Tibial artery (tissue), 4 donors: ENCODE measurements around the gene ZC3H4.

ENCODE experiments used
- DNase-seq, 2 donors: peaks; one replicate each; pipeline ENCODE4 v3.0.0-alpha.2; 2019
- H3K27ac ChIP-seq, 2 donors: fragments of 200-600 bp; sonication (generic) in 1 of 2; 1 replicate in 1 of 2; 2 replicates in 1 of 2; pipeline ENCODE4 v1.5.1; 2018 to 2019; ENCODE audit warnings: mild to moderate bottlenecking in 1 of 2
- H3K27me3 ChIP-seq, 2 donors: fragments of 200-600 bp; sonication (generic) in 1 of 2; one replicate each; pipeline versions ENCODE4 v1.5.1 to v1.6.0; 2016 to 2019
- H3K36me3 ChIP-seq, 3 donors: fragments of 200-600 bp; sonication (generic) in 2 of 3; one replicate each; pipeline ENCODE4 v1.5.1; 2016 to 2019; ENCODE audit warnings: mild to moderate bottlenecking in 2 of 3
- H3K4me1 ChIP-seq, 4 donors: fragments of 200-600 bp; sonication (generic) in 2 of 4; 1 replicate in 3 of 4; 2 replicates in 1 of 4; pipeline ENCODE4 v1.5.1; 2016 to 2019
- H3K4me3 ChIP-seq, 2 donors: fragments of 200-600 bp; sonication (generic) in 1 of 2; 1 replicate in 1 of 2; 2 replicates in 1 of 2; pipeline ENCODE4 v1.5.1; 2018 to 2019; ENCODE audit warnings: mild to moderate bottlenecking in 2 of 2
- H3K9me3 ChIP-seq, 3 donors: fragments of 200-600 bp; sonication (generic) in 1 of 3; one replicate each; pipeline ENCODE4 v1.5.1; 2016 to 2019
- intact Hi-C: fragments of 100-400 bp; cut with DNase I; formaldehyde crosslinking; loops from one replicate; pipeline ENCODE4 v1.15.0; 2023; ENCODE audit warnings: low total_unique reads
- TF ChIP-seq, protein P1 (sequence below), 2 experiments: fragments of 200-600 bp in 1 of 2; fragments of 450-650 bp in 1 of 2; IDR thresholded peaks; one replicate each; pipeline ENCODE4 v1.5.1; 2017 to 2019; ENCODE audit warnings: antibody characterized with exemption in 2 of 2, mild to moderate bottlenecking in 1 of 2, moderate library complexity in 1 of 2

Gene ZC3H4

DNA sequence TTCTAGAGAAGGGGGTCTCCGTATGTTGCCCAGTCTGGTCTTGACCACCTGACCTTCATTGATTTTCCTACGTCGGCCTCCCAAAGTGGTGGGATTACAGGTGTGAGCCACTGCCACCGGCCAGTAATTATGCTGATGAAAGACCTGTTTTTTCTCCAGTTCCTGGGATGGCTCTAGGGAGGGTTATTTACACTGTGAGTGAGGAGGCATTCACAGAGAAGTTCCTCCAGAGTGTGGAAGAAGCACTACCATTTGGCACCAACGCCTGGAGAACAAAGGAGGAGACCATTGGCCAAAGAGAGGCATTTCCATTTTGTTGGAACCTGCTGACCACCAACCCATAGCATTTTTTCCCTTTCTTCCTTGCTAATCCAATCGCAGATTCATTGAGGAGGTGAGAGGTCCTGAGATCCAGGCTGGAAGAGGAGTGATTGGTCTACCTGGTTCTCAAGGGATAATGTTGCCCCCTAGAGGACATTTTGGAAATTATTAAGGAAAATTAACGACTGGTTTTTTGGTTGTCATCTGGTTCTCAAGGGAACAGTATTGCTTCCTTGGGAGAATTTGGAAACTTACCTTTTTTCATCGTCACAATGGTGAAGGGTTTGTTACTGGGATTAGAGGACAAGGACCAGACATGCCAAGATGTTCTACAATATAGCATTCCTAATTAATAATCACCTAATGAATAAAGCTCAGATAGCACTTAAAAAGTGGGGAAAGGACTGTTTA, 11.5 kb upstream of the ZC3H4 start:
- TF ChIP-seq, protein P1, sequence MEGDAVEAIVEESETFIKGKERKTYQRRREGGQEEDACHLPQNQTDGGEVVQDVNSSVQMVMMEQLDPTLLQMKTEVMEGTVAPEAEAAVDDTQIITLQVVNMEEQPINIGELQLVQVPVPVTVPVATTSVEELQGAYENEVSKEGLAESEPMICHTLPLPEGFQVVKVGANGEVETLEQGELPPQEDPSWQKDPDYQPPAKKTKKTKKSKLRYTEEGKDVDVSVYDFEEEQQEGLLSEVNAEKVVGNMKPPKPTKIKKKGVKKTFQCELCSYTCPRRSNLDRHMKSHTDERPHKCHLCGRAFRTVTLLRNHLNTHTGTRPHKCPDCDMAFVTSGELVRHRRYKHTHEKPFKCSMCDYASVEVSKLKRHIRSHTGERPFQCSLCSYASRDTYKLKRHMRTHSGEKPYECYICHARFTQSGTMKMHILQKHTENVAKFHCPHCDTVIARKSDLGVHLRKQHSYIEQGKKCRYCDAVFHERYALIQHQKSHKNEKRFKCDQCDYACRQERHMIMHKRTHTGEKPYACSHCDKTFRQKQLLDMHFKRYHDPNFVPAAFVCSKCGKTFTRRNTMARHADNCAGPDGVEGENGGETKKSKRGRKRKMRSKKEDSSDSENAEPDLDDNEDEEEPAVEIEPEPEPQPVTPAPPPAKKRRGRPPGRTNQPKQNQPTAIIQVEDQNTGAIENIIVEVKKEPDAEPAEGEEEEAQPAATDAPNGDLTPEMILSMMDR (IDR thresholded peaks at IDR 0.05) = peak; percentile 69 to 90
- no peak for DNase-seq
- no peaks in the 10 kb centered on the region for H3K27me3 ChIP-seq
- no peak overlapping the region for H3K27ac ChIP-seq
- H3K4me1 ChIP-seq = peaks cover 0 to 21% (median 9%) of the 10 kb centered on the region in 4 donors
- no peaks in the 10 kb centered on the region for H3K9me3 ChIP-seq
- no peak overlapping the region for H3K4me3 ChIP-seq
- intact Hi-C loops = loop anchor here (10.0 kb wide), 1 partner anchor 100 kb away; no protein-coding TSS in a partner anchor
- no peaks in the 10 kb centered on the region for H3K36me3 ChIP-seq

DNA sequence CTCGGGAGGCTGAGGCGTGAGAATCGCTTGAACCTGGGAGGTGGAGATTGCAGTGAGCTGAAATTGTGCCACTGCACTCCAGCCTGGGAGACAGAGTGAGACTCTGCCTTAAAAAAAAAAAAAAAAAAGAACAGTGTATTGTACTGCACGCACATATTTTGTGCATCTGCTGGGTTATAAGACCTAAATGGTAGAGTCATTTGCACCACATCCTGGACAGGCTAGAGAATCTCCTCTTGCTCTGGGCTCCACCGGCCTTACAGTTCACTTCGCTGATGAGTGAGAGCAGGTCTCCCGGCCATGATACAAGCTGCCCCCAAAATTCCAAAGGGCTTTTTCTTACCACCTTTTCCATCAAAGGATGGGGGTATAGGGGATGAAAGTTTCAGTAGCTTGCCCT, 9.8 kb upstream of the ZC3H4 start:
- H3K27me3 ChIP-seq = no peaks in the 10 kb centered on the region

DNA sequence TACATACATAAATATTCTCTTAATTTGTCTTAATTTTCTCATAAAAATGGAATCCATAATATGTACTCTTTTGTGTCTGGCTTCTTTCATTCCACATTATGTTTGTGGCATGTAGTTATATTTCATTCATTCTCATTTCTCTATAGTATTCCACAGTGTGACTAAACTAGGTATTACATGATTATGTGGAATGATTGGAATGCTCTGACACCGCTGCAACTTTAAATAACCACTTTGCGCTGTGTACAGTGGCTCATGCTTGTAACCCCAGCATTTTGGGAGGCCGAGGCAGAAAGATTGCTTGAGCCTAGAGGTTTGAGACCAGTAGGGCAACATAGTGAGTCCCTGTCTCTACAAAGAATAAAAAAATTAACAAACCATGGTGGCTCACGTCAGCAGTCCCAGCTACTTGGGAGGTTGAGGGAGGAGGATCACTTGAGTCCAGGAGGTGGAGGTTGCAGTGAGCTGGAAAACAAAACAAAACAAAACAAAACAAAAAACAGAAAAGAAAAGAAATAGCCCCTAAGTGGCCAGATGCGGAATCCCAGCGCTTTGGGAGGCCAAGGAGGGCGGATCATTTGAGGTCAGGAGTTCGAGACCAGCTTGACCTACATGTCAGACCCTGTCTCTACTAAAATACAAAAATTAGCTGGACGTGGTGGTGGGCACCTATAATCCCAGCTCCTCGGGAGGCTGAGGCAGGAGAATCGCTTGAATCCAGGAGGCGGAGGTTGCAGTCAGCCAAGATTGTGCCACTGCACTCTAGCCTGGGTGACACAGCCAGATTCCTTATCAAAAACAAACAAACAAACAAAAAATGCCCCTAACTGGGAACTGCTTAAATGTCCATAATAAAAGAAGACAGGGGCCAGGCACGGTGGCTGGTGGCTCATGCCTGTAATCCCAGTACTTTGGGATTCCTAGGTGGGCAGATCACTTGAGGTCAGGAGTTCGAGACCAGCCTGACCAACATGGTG, 9.1 kb upstream of the ZC3H4 start:
- Histone ChIP-seq H3K27ac (peak overlapping the region in 1 of 2 donors; percentile 45), H3K27me3 (no peaks in the 10 kb centered on the region), H3K4me1 (peaks cover 0 to 21% (median 9%) of the 10 kb centered on the region in 4 donors), H3K9me3 (no peaks in the 10 kb centered on the region), H3K4me3 (no peak overlapping the region), H3K36me3 (no peaks in the 10 kb centered on the region)
- intact Hi-C loops = loop anchor here (10.0 kb wide), 1 partner anchor 98 kb away; no protein-coding TSS in a partner anchor
- DNase-seq = no peak
- TF ChIP-seq, protein P1 (IDR thresholded peaks at IDR 0.05) = no peak

More for the DNA sequence above, 9.8 kb upstream of the ZC3H4 start:
- no peak overlapping the region for H3K27ac ChIP-seq
- no peak overlapping the region for H3K4me3 ChIP-seq
- intact Hi-C loops = loop anchor here (10.0 kb wide), 1 partner anchor 99 kb away; no protein-coding TSS in a partner anchor
- DNase-seq = no peak
- no peaks in the 10 kb centered on the region for H3K9me3 ChIP-seq
- TF ChIP-seq, protein P1 (IDR thresholded peaks at IDR 0.05) = no peak
- H3K36me3 ChIP-seq = no peaks in the 10 kb centered on the region
- H3K4me1 ChIP-seq = peaks cover 0 to 21% (median 9%) of the 10 kb centered on the region in 4 donors

DNA sequence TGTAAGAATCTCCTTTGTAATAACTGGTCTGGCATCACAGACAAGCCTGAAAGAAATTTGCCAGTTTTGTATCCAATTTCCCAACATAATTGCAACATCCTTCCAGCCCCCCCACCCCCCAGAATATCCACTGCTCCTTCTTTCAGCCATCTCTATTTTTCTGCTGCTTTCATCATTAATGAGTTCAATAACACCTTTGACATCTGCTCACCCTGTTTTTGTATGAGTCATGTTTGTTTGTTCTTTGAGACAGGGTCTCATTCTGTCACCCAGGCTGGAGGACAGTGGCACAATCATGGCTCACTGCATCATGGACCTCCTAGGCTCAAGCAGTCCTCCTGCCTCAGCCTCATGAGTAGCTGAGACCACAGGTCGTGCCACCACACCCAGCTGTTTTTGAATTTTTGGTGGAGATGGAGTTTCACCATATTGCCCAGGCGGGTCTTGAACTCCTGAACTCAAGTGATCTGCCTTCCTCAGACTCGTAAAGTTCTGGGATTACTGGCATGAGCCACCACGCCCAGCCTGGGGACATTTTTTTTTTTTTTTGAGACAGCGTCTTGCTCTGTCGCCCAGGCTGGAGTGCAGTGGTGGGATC, 7.0 kb upstream of the ZC3H4 start:
- no peaks in the 10 kb centered on the region for H3K9me3 ChIP-seq
- H3K36me3 ChIP-seq = no peaks in the 10 kb centered on the region
- DNase-seq = no peak
- no peak overlapping the region for H3K27ac ChIP-seq
- TF ChIP-seq, protein P1 (IDR thresholded peaks at IDR 0.05) = no peak
- no peak overlapping the region for H3K4me3 ChIP-seq
- peaks cover 0 to 20% (median 9%) of the 10 kb centered on the region in 4 donors for H3K4me1 ChIP-seq
- no peaks in the 10 kb centered on the region for H3K27me3 ChIP-seq
- intact Hi-C loops = loop anchor here (10.0 kb wide), 1 partner anchor 96 kb away; no protein-coding TSS in a partner anchor
